Spinal cord (tissue), 10 donors: ENCODE measurements around the gene ZFPL1. TPM values are rescaled to one million over a fixed set of nuclear protein-coding genes. Genes with fewer than 3 reads are reported as not detected.
A peak's percentile ranks its signal among the peaks of the same experiment; 100 is the strongest.

ENCODE experiments used
- DNase-seq, 6 donors: peaks; one replicate each; pipeline versions ENCODE4 v3.0.0 to v3.0.0-alpha.2; 2013 to 2015; ENCODE audit warnings: low spot score in 6 of 6, low read depth in 4 of 6
- H3K27ac ChIP-seq: one replicate; pipeline ENCODE4 v1.5.1; 2013; ENCODE audit warnings: low read depth, low read length, control low read depth
- H3K27me3 ChIP-seq: one replicate; pipeline ENCODE4 v1.6.1; 2013; ENCODE audit warnings: low read length; ENCODE audit not compliant: control insufficient read depth, insufficient read depth
- H3K36me3 ChIP-seq: one replicate; pipeline ENCODE4 v1.6.1; 2013; ENCODE audit warnings: low read length; ENCODE audit not compliant: control insufficient read depth, insufficient read depth
- H3K4me1 ChIP-seq: one replicate; pipeline ENCODE4 v1.6.1; 2013; ENCODE audit warnings: low read length; ENCODE audit not compliant: control insufficient read depth, insufficient read depth
- H3K4me3 ChIP-seq: one replicate; pipeline ENCODE4 v1.5.1; 2013; ENCODE audit warnings: low read depth, low read length, control low read depth
- H3K9me3 ChIP-seq: one replicate; pipeline ENCODE4 v1.6.1; 2013; ENCODE audit warnings: low read length; ENCODE audit not compliant: control insufficient read depth, insufficient read depth
- WGBS: methylation state at CpG from one replicate; pipeline ENCODE4 v1.1.5; 2013; ENCODE audit warnings: missing lambda C conversion rate; ENCODE audit not compliant: insufficient coverage; 5-methylcytosine and 5-hydroxymethylcytosine counted together
- polyA plus RNA-seq, 2 donors: library from polyadenylated mRNA; unstranded; fragments of 120-200 nt; gene quantifications; one replicate each; pipeline ENCODE4 v1.2.1, GENCODE V29; 2013; ENCODE audit not compliant: insufficient read length in 2 of 2
- total RNA-seq, 2 donors: library from RNA; depleted of rRNA in 1 of 2; stranded (reverse); fragments of 120-200 nt in 1 of 2; fragments of >200 nt in 1 of 2; gene quantifications; one replicate each; pipeline versions ENCODE4 v1.2.3 to v1.2.4, GENCODE V29; 2013 to 2014
- donor health status: healthy.

Gene ZFPL1
- total and polyA plus RNA-seq, 4 donors: 19.4 to 37.6 (median 34.2) TPM

DNA sequence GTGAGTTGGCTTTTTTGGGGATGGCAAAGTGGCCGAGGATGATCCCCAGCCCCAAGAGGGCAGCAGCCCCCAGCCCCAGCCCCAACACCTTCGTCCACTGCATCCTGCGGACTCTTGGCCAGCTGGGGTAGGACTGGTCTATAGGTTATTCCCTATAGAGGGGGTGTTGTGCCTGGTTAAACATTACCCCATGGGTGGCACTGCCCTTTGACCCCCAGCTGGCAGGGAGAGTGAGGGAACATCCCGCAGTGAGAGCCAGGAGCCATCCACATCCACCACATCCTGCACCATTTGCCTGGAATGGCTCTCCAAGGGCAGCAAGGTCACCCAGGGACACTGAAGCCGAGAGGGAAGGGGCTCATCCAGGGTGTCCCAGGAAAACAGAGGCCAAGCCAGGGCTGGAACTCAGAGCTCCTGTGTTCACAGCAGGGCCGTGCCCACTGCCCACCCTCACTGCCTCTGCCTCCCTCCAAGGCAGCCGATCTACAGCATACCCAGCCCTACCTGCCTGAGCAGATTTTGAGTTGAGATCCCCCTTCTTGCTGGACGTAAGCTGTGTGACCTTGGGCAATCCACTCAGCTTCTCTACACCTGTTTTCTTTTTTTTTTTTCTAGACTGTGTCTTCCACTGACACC is 25.5 kb upstream of the ZFPL1 start, which contains the start of gene NAALADL1:
TSS of gene NAALADL1 (minus strand) at position 135 of the 636 bp plus-strand sequence. CDS start at position 103, 32 bp downstream.
- H3K36me3 ChIP-seq: peaks cover 2% of the 10 kb centered on the region
- no peak within 1 kb of the TSS for H3K4me3 ChIP-seq
- no peaks in the 10 kb centered on the region for H3K27me3 ChIP-seq
- 70% methylated on average over 5 of the region's 8 CpGs for WGBS
- no peaks in the 10 kb centered on the region for H3K9me3 ChIP-seq
- H3K27ac ChIP-seq: no peak within 1 kb of the TSS
- DNase-seq: no peak
- H3K4me1 ChIP-seq: no peaks in the 10 kb centered on the region

DNA sequence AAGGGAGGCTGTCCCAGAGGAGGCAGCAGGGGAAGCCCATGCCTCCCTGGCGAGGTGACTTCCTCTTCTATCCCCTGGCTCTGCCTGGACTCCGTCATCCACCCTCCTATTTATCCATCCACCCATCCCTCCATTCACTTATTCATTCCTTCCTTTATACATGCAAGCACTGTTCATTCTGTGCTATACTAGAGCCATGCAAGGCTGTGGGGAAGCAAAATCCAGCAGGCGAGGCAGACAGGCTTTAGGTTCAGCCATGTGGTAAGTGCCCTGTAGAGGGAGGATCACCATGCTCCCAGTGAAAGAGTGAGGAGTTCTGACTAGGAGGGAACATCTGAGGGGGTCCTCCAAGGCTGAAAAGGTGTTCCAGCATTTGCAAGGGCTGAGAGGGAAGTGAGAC is 24.5 kb upstream of the ZFPL1 start:
- no peaks in the 10 kb centered on the region for H3K4me1 ChIP-seq
- peaks cover 2% of the 10 kb centered on the region for H3K36me3 ChIP-seq
- 66% methylated on average over 3 of the region's 3 CpGs for WGBS
- H3K4me3 ChIP-seq: no peak overlapping the region
- H3K27ac ChIP-seq: no peak overlapping the region
- H3K9me3 ChIP-seq: no peaks in the 10 kb centered on the region
- DNase-seq: no peak
- H3K27me3 ChIP-seq: no peaks in the 10 kb centered on the region

DNA sequence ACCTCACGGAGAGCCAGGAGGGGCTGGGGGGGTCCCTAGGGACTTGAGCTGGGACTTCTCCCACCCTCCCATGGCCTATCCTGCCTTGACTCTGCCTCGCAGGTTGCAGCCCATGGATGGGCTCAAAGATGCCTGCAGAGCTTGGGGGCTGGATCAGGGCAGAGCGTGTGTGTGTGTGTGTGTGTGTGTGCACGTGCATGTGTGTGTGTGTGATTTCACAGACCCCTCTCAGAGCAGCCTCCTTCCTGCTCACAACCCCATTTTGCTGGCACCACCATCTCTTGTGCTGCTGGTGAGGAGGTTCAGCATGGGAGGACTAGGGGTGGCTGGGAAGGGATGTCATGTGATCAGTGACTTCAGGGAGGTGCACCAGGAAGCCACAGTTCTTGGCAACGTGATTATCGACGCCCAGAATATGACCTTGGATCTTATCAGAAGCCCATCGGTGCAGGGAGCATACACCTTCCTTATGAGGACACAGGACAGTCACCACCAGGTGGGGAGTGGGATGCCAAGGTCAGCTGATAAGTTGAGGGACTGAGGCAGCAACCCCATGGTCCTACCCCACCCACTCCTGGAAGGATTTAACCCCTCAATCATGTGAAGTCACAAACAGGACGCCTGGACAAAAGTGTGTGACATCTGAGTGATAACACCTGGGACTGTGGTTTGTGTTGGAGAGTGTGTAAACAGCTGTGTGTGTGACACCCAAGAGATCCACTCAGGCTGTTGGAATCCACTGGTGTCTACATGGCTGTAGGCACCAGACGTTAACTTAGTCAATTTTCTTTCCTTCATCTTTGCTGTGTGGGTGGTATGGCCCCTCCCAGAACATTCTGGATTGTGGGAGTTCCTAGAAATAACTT is 23.8 kb upstream of the ZFPL1 start:
- Histone ChIP-seq H3K4me1 (no peaks in the 10 kb centered on the region), H3K27ac (no peak overlapping the region), H3K9me3 (no peaks in the 10 kb centered on the region), H3K27me3 (no peaks in the 10 kb centered on the region), H3K36me3 (peaks cover 2% of the 10 kb centered on the region), H3K4me3 (no peak overlapping the region)
- DNase-seq: no peak
- WGBS: 51% methylated on average over 4 of the region's 10 CpGs

DNA sequence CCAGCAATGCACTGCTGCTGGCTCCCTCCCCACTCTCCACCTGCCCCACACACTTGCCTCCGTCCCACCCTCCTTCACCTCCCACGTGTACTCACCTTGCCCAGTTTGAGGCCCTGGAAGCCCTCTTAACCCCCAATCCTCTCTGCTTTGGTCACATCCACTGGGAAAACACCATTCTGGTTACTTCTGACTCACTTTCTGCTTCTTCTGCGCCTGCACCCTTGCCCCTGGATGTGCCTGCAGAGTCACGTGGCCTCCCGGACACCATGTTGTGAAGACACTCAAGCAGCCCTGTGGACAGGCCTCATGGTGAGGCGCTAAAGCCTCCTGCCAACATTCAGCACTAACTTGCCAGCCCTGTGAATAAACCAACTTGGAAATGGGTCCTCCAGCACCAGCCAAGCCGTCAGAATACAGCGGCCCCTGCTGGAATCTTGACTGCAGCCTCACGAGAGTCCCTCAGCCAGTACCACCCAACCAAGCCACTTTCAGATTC is 23.1 kb upstream of the ZFPL1 start:
- Histone ChIP-seq H3K4me1 (no peaks in the 10 kb centered on the region), H3K9me3 (no peaks in the 10 kb centered on the region), H3K27ac (no peak overlapping the region), H3K27me3 (no peaks in the 10 kb centered on the region), H3K4me3 (no peak overlapping the region), H3K36me3 (peaks cover 2% of the 10 kb centered on the region)
- 71% methylated on average over 6 of the region's 9 CpGs for WGBS
- DNase-seq: no peak

DNA sequence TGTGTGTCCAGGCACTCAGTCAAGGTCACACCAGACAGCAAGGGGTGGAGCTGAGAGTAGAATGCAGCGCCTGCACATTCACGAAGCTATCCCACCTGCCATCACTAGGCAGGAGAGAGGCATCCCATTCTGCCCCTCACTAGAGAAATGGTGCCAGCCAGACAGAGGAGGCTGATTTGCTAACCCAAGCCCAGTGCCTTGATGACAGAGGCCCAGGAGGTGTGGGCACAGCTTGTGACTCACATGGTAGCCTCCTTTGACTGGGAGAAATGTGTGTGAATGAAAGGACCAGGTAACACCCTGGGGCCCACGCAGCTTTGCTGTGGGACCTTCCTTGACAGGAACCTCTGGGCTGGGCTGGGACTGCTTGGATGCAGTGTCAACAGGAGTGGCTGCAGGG is 20.5 kb upstream of the ZFPL1 start:
- H3K27me3 ChIP-seq: no peaks in the 10 kb centered on the region
- no peaks in the 10 kb centered on the region for H3K9me3 ChIP-seq
- no peak for DNase-seq
- H3K4me3 ChIP-seq: no peak overlapping the region
- WGBS: 83% methylated on average over 3 of the region's 3 CpGs
- H3K27ac ChIP-seq: no peak overlapping the region
- no peaks in the 10 kb centered on the region for H3K4me1 ChIP-seq
- no peaks in the 10 kb centered on the region for H3K36me3 ChIP-seq

DNA sequence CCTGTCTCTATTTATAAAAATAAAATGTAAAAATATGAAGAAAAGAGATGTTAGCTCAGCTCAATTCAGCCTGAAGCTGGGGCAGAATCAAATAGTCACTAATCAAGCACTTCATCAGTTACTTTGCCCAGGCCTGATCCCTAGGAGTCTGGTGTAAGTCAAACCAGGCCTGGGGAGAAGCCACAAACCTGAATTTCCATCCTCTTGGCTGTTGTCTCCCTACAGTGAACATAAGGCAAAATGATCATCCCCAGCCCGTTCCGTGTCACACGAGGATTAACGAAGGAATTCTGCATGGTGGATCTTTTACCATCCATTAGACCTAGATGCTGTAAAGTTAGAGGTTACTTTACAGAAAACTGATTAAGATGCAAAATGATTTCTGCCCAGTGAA is 19.2 kb upstream of the ZFPL1 start:
- no peaks in the 10 kb centered on the region for H3K27me3 ChIP-seq
- no peaks in the 10 kb centered on the region for H3K4me1 ChIP-seq
- no peak overlapping the region for H3K4me3 ChIP-seq
- H3K9me3 ChIP-seq: no peaks in the 10 kb centered on the region
- no CpG with 5 or more reads among the region's 4 CpGs for WGBS
- no peak overlapping the region for H3K27ac ChIP-seq
- H3K36me3 ChIP-seq: no peaks in the 10 kb centered on the region
- no peak for DNase-seq

DNA sequence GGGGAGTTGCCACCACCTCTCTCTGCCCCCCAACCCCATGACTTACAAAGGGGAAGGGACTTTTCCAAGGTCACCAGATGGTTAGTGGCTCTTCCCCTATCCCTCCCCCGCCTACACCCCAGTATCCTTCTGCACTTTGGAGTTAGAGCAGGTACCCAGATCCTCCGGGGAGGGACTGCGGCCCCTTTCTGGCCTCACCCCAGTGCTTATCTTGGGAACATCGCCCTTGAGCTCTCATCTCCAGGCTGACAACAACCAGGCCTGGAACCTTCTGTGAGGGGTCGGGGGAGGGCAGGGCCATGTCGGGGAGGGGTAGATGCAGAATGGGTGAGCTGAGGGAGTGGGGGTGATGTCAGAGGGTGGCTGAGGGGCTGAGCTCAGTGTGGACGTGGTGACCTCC is 18.2 kb upstream of the ZFPL1 start:
- Histone ChIP-seq H3K27me3 (no peaks in the 10 kb centered on the region), H3K4me1 (no peaks in the 10 kb centered on the region), H3K36me3 (no peaks in the 10 kb centered on the region), H3K4me3 (no peak overlapping the region), H3K27ac (no peak overlapping the region), H3K9me3 (no peaks in the 10 kb centered on the region)
- no peak for DNase-seq
- WGBS: 82% methylated on average over 7 of the region's 7 CpGs

DNA sequence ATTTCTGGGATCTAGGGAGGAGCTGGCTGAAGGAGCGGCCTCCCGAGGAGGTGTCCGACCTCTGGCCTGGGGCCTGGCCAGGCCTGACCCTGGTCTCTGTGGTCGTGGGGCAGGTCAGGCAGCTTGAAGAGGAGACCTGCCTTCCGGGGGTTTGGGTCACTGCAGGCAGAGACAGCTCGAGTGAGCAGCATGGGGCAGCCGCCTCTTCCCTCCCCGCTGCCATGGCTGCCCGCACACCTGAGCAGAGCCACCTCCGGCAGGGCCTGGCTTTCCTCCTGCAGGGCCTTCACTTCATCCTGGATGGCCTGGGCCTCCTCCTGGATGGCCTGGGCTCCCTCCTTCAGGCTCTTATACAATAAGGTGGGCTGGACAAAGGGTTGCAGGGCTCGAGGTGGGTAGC is 17.7 kb upstream of the ZFPL1 start:
- no peaks in the 10 kb centered on the region for H3K9me3 ChIP-seq
- H3K36me3 ChIP-seq: no peaks in the 10 kb centered on the region
- H3K27me3 ChIP-seq: no peaks in the 10 kb centered on the region
- H3K4me3 ChIP-seq: no peak overlapping the region
- H3K4me1 ChIP-seq: no peaks in the 10 kb centered on the region
- DNase-seq: no peak
- WGBS: 69% methylated on average over 11 of the region's 11 CpGs
- no peak overlapping the region for H3K27ac ChIP-seq

DNA sequence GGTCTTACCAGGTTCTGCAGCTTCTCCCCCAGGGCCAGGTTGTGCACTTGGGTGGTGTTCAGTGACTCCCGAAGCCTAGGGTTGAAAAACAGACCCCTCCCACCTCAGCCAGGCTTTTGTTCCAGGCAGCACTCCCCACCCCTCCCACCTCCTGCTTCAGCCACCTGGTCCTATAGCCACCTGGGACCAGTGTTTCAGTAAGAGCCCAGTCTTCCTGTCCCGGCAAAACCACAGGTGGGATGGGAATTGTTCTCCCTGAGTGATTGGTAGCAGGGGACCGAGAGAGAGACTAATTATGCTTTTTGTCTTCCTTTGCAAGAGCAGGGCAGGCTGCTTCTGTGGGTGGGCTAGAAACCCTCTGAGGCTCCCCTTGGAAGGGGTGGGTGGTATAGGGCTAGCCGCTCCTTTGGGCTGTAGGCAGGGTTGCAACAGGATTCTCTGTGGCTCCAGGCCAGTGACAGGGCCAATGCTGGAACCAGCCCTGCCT is 17.2 kb upstream of the ZFPL1 start:
- H3K9me3 ChIP-seq: no peaks in the 10 kb centered on the region
- H3K27ac ChIP-seq: no peak overlapping the region
- no peak overlapping the region for H3K4me3 ChIP-seq
- DNase-seq: peak in 1 of 6 donors; percentile 23
- no peaks in the 10 kb centered on the region for H3K4me1 ChIP-seq
- no peaks in the 10 kb centered on the region for H3K27me3 ChIP-seq
- 38% methylated on average over 3 of the region's 4 CpGs for WGBS
- no peaks in the 10 kb centered on the region for H3K36me3 ChIP-seq
